ENCODE data around the gene GMDS. TPM values are rescaled to one million over a fixed set of nuclear protein-coding genes. Genes with fewer than 3 reads are reported as not detected.

Gene GMDS
- total RNA-seq, 1 experiment from 2014 or later, result 27.6 TPM

- Histone ChIP-seq H2AFZ (ENCODE audit: low read length) (no peak overlapping the region), H3K23me2 (ENCODE audit: insufficient read length, low read depth, low read length, poor library complexity, severe bottlenecking) (peaks cover 19% of the 10 kb centered on the region), H3K4me2 (ENCODE audit: insufficient read depth, insufficient read length, low read length) (peak overlapping the region; percentile 11), H4K20me1 (ENCODE audit: control insufficient read depth, insufficient read depth, insufficient read length) (no peaks in the 10 kb centered on the region), H3K23ac (ENCODE audit: insufficient read length, low read depth, low read length) (no peak overlapping the region), H3K27me3 (ENCODE audit: insufficient read depth, low read length) (peaks cover 76% of the 10 kb centered on the region), H3K9me3 (ENCODE audit: control insufficient read depth, low read depth, low read length) (no peaks in the 10 kb centered on the region), H3K14ac (ENCODE audit: insufficient read depth, low read length) (no peak overlapping the region), H4K91ac (ENCODE audit: insufficient read length, low read depth, low read length) (no peak overlapping the region), H2BK20ac (ENCODE audit: low read depth, low read length, poor library complexity, severe bottlenecking) (no peak overlapping the region), H2BK12ac (ENCODE audit: insufficient read length, low read depth, low read length) (no peak overlapping the region), H3K79me2 (ENCODE audit: insufficient read depth, low read length) (no peaks in the 10 kb centered on the region), H4K8ac (replicated peaks; ENCODE audit: insufficient read length, low read depth, low read length) (no peak overlapping the region), H2AK5ac (ENCODE audit: insufficient read length, low read length) (no peak overlapping the region), H3K18ac (ENCODE audit: insufficient read length, low read depth, low read length) (no peak overlapping the region), H3K79me1 (ENCODE audit: insufficient read depth, low read depth, low read length, poor library complexity, severe bottlenecking) (no peaks in the 10 kb centered on the region), H3K9ac (ENCODE audit: extremely low read depth, insufficient read length, low read length) (no peak overlapping the region), H3K4ac (ENCODE audit: low read depth, low read length) (no peak overlapping the region), H3K56ac (ENCODE audit: insufficient read length, low read depth, low read length) (no peak overlapping the region), H2BK120ac (ENCODE audit: low read depth, low read length, poor library complexity, severe bottlenecking) (no peak overlapping the region), H4K5ac (ENCODE audit: insufficient read length, low read depth, low read length) (no peak overlapping the region), H2BK15ac (ENCODE audit: low read depth, low read length) (no peak overlapping the region), H3K27ac (ENCODE audit: insufficient read length, low read depth, low read length) (no peak overlapping the region), H3T11ph (ENCODE audit: low read length) (no peak overlapping the region), H3K4me1 (ENCODE audit: insufficient read depth, low read length) (no peaks in the 10 kb centered on the region; the same call in 1 of the 2 replicates), H2BK5ac (ENCODE audit: insufficient read length, low read length) (no peak overlapping the region)
- TF ChIP-seq CTCF (conservative IDR thresholded peaks at IDR 0.05), result no peak
- H3K27me3 Mint-ChIP-seq (ENCODE audit: low read depth), result peaks cover 87% of the 10 kb centered on the region
- peak overlapping the region; percentile 30 to 70; a peak in 4 of 5 replicates for H3K4me3 Mint-ChIP-seq
- H3K36me3 Mint-ChIP-seq (ENCODE audit: insufficient read depth in 1 of 3, low read depth in 3 of 3), result no peaks in the 10 kb centered on the region
- H3K9me3 Mint-ChIP-seq, result peaks cover 0 to 4% of the 10 kb centered on the region in 2 experiments; a peak in 2 of 5 replicates
- DNase-seq, result peak; percentile 70
- H3K27ac Mint-ChIP-seq, result no peak overlapping the region
- no CpG with 5 or more reads among the region's 71 CpGs for WGBS (ENCODE audit: extremely low coverage, insufficient read length, low lambda C conversion rate)
- peaks cover 24 to 32% of the 10 kb centered on the region in 2 experiments for H3K4me1 Mint-ChIP-seq
Observed at GRCh38 chr6:1611572-1612298, 633.7 kb downstream of the GMDS start.
